HepG2 (cell line): ENCODE results near the gene ANO9. TPM values are rescaled to one million over a fixed set of nuclear protein-coding genes. Genes with fewer than 3 reads are reported as not detected.
A peak's percentile ranks its signal among the peaks of the same experiment; 100 is the strongest.

Experiments
- ARHGAP35 ChIP-seq: sonication (generic); formaldehyde crosslinking; IDR thresholded peaks from 2 replicates; pipeline ENCODE4 v1.9.0; 2022; ENCODE audit warnings: mild to moderate bottlenecking, inconsistent platforms, moderate library complexity, missing genetic modification reagents, borderline replicate concordance
- CC2D1A ChIP-seq: sonication (generic); formaldehyde crosslinking; IDR thresholded peaks from 2 replicates; pipeline ENCODE4 v1.8.1; 2023; ENCODE audit warnings: mild to moderate bottlenecking, missing genetic modification reagents
- FOXK2 ChIP-seq: fragments of 450-650 bp; IDR thresholded peaks from 2 replicates; pipeline ENCODE4 v1.6.1; 2016
- HNRNPK ChIP-seq: fragments of 200-400 bp; formaldehyde crosslinking; IDR thresholded peaks from 2 replicates; pipeline ENCODE4 v1.6.1; 2018; ENCODE audit warnings: low read length, low read depth, moderate library complexity, mild to moderate bottlenecking; ENCODE audit not compliant: poor library complexity, severe bottlenecking
- HNRNPLL ChIP-seq: fragments of 200-400 bp; formaldehyde crosslinking; IDR thresholded peaks from 2 replicates; pipeline ENCODE4 v1.6.1; 2017; ENCODE audit warnings: mild to moderate bottlenecking, low read depth, low read length; ENCODE audit not compliant: poor library complexity, severe bottlenecking
- KLF12 ChIP-seq: sonication (generic); formaldehyde crosslinking; IDR thresholded peaks from 2 replicates; pipeline ENCODE4 v1.4.0; 2020; ENCODE audit warnings: missing genetic modification reagents, borderline replicate concordance
- KLF13 ChIP-seq: sonication (generic); formaldehyde crosslinking; IDR thresholded peaks from 2 replicates; pipeline ENCODE4 v1.4.0; 2020; ENCODE audit warnings: mild to moderate bottlenecking, missing genetic modification reagents
- MATR3 ChIP-seq: sonication (generic); formaldehyde crosslinking; IDR thresholded peaks from 2 replicates; pipeline ENCODE4 v1.4.0; 2020; ENCODE audit warnings: missing genetic modification reagents
- MIER3 ChIP-seq: IDR thresholded peaks from 2 replicates; pipeline ENCODE4 v1.6.1; 2016; ENCODE audit warnings: missing compliant biosample characterization, borderline replicate concordance
- PAWR ChIP-seq: sonication (generic); formaldehyde crosslinking; IDR thresholded peaks from 2 replicates; pipeline ENCODE4 v1.4.0; 2020; ENCODE audit warnings: missing genetic modification reagents, mild to moderate bottlenecking, borderline replicate concordance
- RFXANK ChIP-seq: IDR thresholded peaks from 2 replicates; pipeline ENCODE4 v1.6.1; 2016
- TRIM22 ChIP-seq: fragments of 450-650 bp; IDR thresholded peaks from 2 replicates; pipeline ENCODE4 v1.6.1; 2017
- YEATS2 ChIP-seq: sonication (generic); formaldehyde crosslinking; IDR thresholded peaks from 2 replicates; pipeline ENCODE4 v1.4.0; 2020; ENCODE audit warnings: missing genetic modification reagents, borderline replicate concordance
- ZBTB14 ChIP-seq: sonication (generic); formaldehyde crosslinking; IDR thresholded peaks from 2 replicates; pipeline ENCODE4 v1.4.0; 2020; ENCODE audit warnings: missing genetic modification reagents
- ZBTB42 ChIP-seq: sonication (generic); formaldehyde crosslinking; IDR thresholded peaks from 2 replicates; pipeline ENCODE4 v1.5.0; 2020; ENCODE audit warnings: mild to moderate bottlenecking, missing genetic modification reagents
- ZNF101 ChIP-seq: sonication (generic); formaldehyde crosslinking; IDR thresholded peaks from 2 replicates; pipeline ENCODE4 v1.4.0; 2020; ENCODE audit warnings: mild to moderate bottlenecking, low read depth, missing genetic modification reagents, borderline replicate concordance
- ZNF230 ChIP-seq: sonication (generic); formaldehyde crosslinking; IDR thresholded peaks from 2 replicates; pipeline ENCODE4 v1.4.0; 2020; ENCODE audit warnings: mild to moderate bottlenecking, missing genetic modification reagents
- ZNF552 ChIP-seq: sonication (generic); formaldehyde crosslinking; IDR thresholded peaks from 2 replicates; pipeline ENCODE4 v1.9.0; 2022; ENCODE audit warnings: missing genetic modification reagents, mild to moderate bottlenecking, borderline replicate concordance
- ZNF713 ChIP-seq: sonication (generic); formaldehyde crosslinking; IDR thresholded peaks from 2 replicates; pipeline ENCODE4 v1.4.0; 2020; ENCODE audit warnings: mild to moderate bottlenecking, missing genetic modification reagents
- polyA plus RNA-seq, 8 experiments: library from polyadenylated mRNA; depleted of rRNA in 3 of 8; stranded (reverse) in 7 of 8; unstranded in 1 of 8; fragments of >200 nt; fragmentation: Illumina TruSeq in 4 of 8; extraction: Trizol in 4 of 8; gene quantifications; 2 replicates each; pipeline versions ENCODE4 v1.2.1 to v1.2.3, GENCODE V29; 2011 to 2016; ENCODE audit warnings: low read depth in 4 of 8, missing spikeins in 1 of 8, mixed read lengths in 1 of 8; ENCODE audit not compliant: insufficient read depth in 1 of 8
- total RNA-seq, 5 experiments: library from RNA; depleted of rRNA; stranded (reverse); fragments of >200 nt; fragmentation: Illumina TruSeq; extraction: Trizol; gene quantifications; 2 replicates each; pipeline ENCODE4 v1.2.3, GENCODE V29; 2016; ENCODE audit warnings: low read depth in 1 of 5
- TF ChIP-seq, protein P1 (sequence below): sonication (generic); formaldehyde crosslinking; IDR thresholded peaks from 2 replicates; pipeline ENCODE4 v1.5.0; 2020; ENCODE audit warnings: missing genetic modification reagents
- TF ChIP-seq, protein P2 (sequence below): sonication (generic); formaldehyde crosslinking; IDR thresholded peaks from 2 replicates; pipeline ENCODE4 v1.8.0; 2022; ENCODE audit warnings: missing genetic modification reagents, mild to moderate bottlenecking, inconsistent platforms, borderline replicate concordance
- TF ChIP-seq, protein P3 (sequence below): sonication (generic); formaldehyde crosslinking; conservative IDR thresholded peaks from 2 replicates; pipeline ENCODE4 v1.5.0; 2020; ENCODE audit warnings: missing genetic modification reagents

Gene ANO9
- total and polyA plus RNA-seq, 2 of the 13 experiments (the other 11 are each of a cell fraction or from before 2014, with no cell fraction given) = 8.9 to 14.3 TPM

GRCh38 chr11:394034-394857 is 47.6 kb downstream of the ANO9 start, which contains the start of gene PKP3 (continued):
- no peak for TF ChIP-seq TRIM22
- TF ChIP-seq PAWR (CRISPR knock-in tag) = no peak
- no peak for TF ChIP-seq ARHGAP35 (CRISPR knock-in tag)
- no peak for TF ChIP-seq YEATS2 (CRISPR knock-in tag)
- no peak for TF ChIP-seq FOXK2
- TF ChIP-seq KLF12 (CRISPR knock-in tag) = no peak
- TF ChIP-seq ZNF230 = no peak
- no peak for TF ChIP-seq MATR3 (CRISPR knock-in tag)
- no peak for TF ChIP-seq KLF13 (CRISPR knock-in tag)
- TF ChIP-seq ZBTB42 (CRISPR knock-in tag) = peak; percentile 80; the same call in 1 of the 2 replicates
- no peak for TF ChIP-seq MIER3 (CRISPR knock-in tag)
- no peak for TF ChIP-seq ZNF552 (CRISPR knock-in tag)
- peak; percentile 33 for TF ChIP-seq HNRNPLL
- 0 out of 2 replicates have a peak, but pooled peaks have one; percentile 67 for TF ChIP-seq ZNF713 (CRISPR knock-in tag)
- TF ChIP-seq ZNF101 (CRISPR knock-in tag) = no peak
- peak; percentile 69 for TF ChIP-seq HNRNPK
- TF ChIP-seq, protein P1, sequence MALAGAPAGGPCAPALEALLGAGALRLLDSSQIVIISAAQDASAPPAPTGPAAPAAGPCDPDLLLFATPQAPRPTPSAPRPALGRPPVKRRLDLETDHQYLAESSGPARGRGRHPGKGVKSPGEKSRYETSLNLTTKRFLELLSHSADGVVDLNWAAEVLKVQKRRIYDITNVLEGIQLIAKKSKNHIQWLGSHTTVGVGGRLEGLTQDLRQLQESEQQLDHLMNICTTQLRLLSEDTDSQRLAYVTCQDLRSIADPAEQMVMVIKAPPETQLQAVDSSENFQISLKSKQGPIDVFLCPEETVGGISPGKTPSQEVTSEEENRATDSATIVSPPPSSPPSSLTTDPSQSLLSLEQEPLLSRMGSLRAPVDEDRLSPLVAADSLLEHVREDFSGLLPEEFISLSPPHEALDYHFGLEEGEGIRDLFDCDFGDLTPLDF (CRISPR knock-in tag) = no peak
- TF ChIP-seq, protein P2, sequence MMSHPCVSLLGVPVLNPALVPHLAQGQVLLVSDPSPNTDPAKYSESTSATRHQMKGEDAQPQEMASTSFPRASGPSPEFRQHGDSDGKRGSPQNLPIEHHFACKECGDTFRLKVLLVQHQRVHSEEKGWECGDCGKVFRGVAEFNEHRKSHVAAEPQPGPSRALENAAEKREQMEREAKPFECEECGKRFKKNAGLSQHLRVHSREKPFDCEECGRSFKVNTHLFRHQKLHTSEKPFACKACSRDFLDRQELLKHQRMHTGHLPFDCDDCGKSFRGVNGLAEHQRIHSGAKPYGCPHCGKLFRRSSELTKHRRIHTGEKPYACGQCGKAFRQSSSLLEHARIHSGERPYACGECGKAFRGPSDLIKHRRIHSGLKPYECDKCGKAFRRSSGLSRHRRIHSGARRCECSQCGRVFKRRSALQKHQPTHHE (CRISPR knock-in tag) = no peak
- 0 out of 2 replicates have a peak, but pooled peaks have one; percentile 86 for TF ChIP-seq CC2D1A (CRISPR knock-in tag)
- TF ChIP-seq, protein P3, sequence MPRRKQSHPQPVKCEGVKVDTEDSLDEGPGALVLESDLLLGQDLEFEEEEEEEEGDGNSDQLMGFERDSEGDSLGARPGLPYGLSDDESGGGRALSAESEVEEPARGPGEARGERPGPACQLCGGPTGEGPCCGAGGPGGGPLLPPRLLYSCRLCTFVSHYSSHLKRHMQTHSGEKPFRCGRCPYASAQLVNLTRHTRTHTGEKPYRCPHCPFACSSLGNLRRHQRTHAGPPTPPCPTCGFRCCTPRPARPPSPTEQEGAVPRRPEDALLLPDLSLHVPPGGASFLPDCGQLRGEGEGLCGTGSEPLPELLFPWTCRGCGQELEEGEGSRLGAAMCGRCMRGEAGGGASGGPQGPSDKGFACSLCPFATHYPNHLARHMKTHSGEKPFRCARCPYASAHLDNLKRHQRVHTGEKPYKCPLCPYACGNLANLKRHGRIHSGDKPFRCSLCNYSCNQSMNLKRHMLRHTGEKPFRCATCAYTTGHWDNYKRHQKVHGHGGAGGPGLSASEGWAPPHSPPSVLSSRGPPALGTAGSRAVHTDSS (CRISPR knock-in tag) = no peak
- TF ChIP-seq ZBTB14 (CRISPR knock-in tag) = no peak
- no peak for TF ChIP-seq RFXANK (CRISPR knock-in tag)
